GM12891 (cell line): ENCODE results near the gene LRMDA.

ENCODE experiments used
- DNase-seq: peaks from one replicate; pipeline ENCODE4 v3.0.0; 2011; ENCODE audit warnings: low spot score; ENCODE audit not compliant: insufficient read length
- FAIRE-seq: peaks from 2 replicates; lab custom pipeline; 2011; peaks lifted over from hg19 to GRCh38; lab: Jason Lieb, UNC
- PAX5 ChIP-seq: IDR thresholded peaks from 2 replicates; pipeline ENCODE4 v1.6.1; 2011; ENCODE audit warnings: low read length, moderate library complexity, mild to moderate bottlenecking; ENCODE audit not compliant: insufficient read depth, severe bottlenecking
- POLR2A ChIP-seq: IDR thresholded peaks from 2 replicates; pipeline ENCODE4 v1.6.1; 2011; ENCODE audit warnings: low read depth, low read length, control low read depth
- POLR2AphosphoS5 ChIP-seq: IDR thresholded peaks from 2 replicates; pipeline ENCODE4 v1.6.1; 2011; ENCODE audit warnings: low read depth, low read length, control low read depth
- POU2F2 ChIP-seq: IDR thresholded peaks from 2 replicates; pipeline ENCODE4 v1.6.1; 2011; ENCODE audit warnings: low read depth, mild to moderate bottlenecking, control low read depth, low read length, moderate library complexity
- SPI1 ChIP-seq: IDR thresholded peaks from 2 replicates; pipeline ENCODE4 v1.6.1; 2011; ENCODE audit warnings: low read depth, low read length, control low read depth
- TAF1 ChIP-seq: IDR thresholded peaks from 2 replicates; pipeline ENCODE4 v1.6.1; 2011; ENCODE audit warnings: low read depth, low read length, control low read depth

Gene LRMDA

GRCh38 chr10:76357726-76358415 is 926.4 kb downstream of the LRMDA start:
- DNase-seq (no peak), FAIRE-seq (no peak)
- TF ChIP-seq POLR2A (no peak), SPI1 (no peak), POLR2AphosphoS5 (no peak), POU2F2 (no peak), PAX5 (no peak)

- FAIRE-seq (no peak), DNase-seq (no peak)
- TF ChIP-seq POLR2A (no peak), POLR2AphosphoS5 (no peak), PAX5 (no peak), SPI1 (no peak), POU2F2 (no peak), TAF1 (no peak)
Observed at GRCh38 chr10:76358743-76359395, 927.4 kb downstream of the LRMDA start.

GRCh38 chr10:76375761-76376160 is 944.3 kb downstream of the LRMDA start:
- no peak for TF ChIP-seq PAX5
- no peak for TF ChIP-seq POLR2A
- no peak for FAIRE-seq

GRCh38 chr10:76382381-76382851 is 951.0 kb downstream of the LRMDA start:
- no peak for DNase-seq
- no peak for TF ChIP-seq PAX5
- TF ChIP-seq TAF1: no peak
- TF ChIP-seq POLR2A: no peak
- no peak for TF ChIP-seq POLR2AphosphoS5
- no peak for TF ChIP-seq SPI1
- no peak for TF ChIP-seq POU2F2
- FAIRE-seq: no peak

More at GRCh38 chr10:76375761-76376160, 944.3 kb downstream of the LRMDA start:
- DNase-seq: no peak

GRCh38 chr10:76388321-76389023 is 957.0 kb downstream of the LRMDA start:
- TF ChIP-seq TAF1 (no peak), PAX5 (no peak)
- FAIRE-seq (no peak), DNase-seq (no peak)

GRCh38 chr10:76393875-76394706 is 962.7 kb downstream of the LRMDA start:
- no peak for FAIRE-seq

GRCh38 chr10:76394707-76395042 is 963.3 kb downstream of the LRMDA start:
- DNase-seq (no peak), FAIRE-seq (no peak)
- TF ChIP-seq TAF1 (no peak), POLR2AphosphoS5 (no peak), POLR2A (no peak), SPI1 (no peak), PAX5 (no peak), POU2F2 (no peak)

More at GRCh38 chr10:76393875-76394706, 962.7 kb downstream of the LRMDA start:
- DNase-seq: no peak
- TF ChIP-seq POLR2A: no peak
- no peak for TF ChIP-seq POLR2AphosphoS5
- no peak for TF ChIP-seq SPI1
- no peak for TF ChIP-seq PAX5
- no peak for TF ChIP-seq POU2F2
- TF ChIP-seq TAF1: no peak

- FAIRE-seq: no peak
- no peak for DNase-seq
- no peak for TF ChIP-seq POLR2A
- TF ChIP-seq TAF1: no peak
- no peak for TF ChIP-seq POU2F2
- TF ChIP-seq PAX5: no peak
- TF ChIP-seq POLR2AphosphoS5: no peak
Observed at GRCh38 chr10:76395251-76395650, 963.8 kb downstream of the LRMDA start.

GRCh38 chr10:76396134-76396533 is 964.7 kb downstream of the LRMDA start:
- FAIRE-seq: no peak
- DNase-seq: no peak
- TF ChIP-seq SPI1 (no peak), POLR2AphosphoS5 (no peak), PAX5 (no peak), POLR2A (no peak), POU2F2 (no peak), TAF1 (no peak)
